Activated CD8-positive, alpha-beta T cell treated with anti-CD3 and anti-CD28 coated beads for 36 hours (primary cell): Measurements from ENCODE around the gene ARL16. TPM values are rescaled to one million over a fixed set of nuclear protein-coding genes. Genes with fewer than 3 reads are reported as not detected.

Experiments used
- ATAC-seq: fragments of 200-7000 bp; cut with Tn5 transposase; one replicate; pipeline ENCODE4 v1.10.0; 2021; ENCODE audit warnings: mild to moderate bottlenecking, moderate library complexity
- CTCF ChIA-PET: fragments of 350-600 bp; sonication (Branson Sonifier 250); formaldehyde crosslinking; loops from one replicate; lab custom pipeline; 2021; ENCODE audit warnings: antibody characterized with exemption; lab: Charles Lee
- POLR2A ChIA-PET: fragments of 350-600 bp; sonication (Branson Sonifier 250); formaldehyde crosslinking; loops from one replicate; lab custom pipeline; 2021; ENCODE audit warnings: antibody characterized with exemption; lab: Charles Lee
- DNase-seq: peaks from one replicate; pipeline ENCODE4 v3.0.0-alpha.2; 2020
- H3K27ac Mint-ChIP-seq: one replicate; pipeline ENCODE4 v1.8.0; 2021; ENCODE audit warnings: mild to moderate bottlenecking, mixed read lengths
- H3K27me3 Mint-ChIP-seq: one replicate; pipeline ENCODE4 v1.8.0; 2021; ENCODE audit warnings: mixed read lengths
- H3K36me3 Mint-ChIP-seq: one replicate; pipeline ENCODE4 v1.8.0; 2021; ENCODE audit warnings: low read depth, mixed read lengths
- H3K4me1 Mint-ChIP-seq: one replicate; pipeline ENCODE4 v1.8.0; 2021; ENCODE audit warnings: low read depth, mixed read lengths
- H3K4me3 Mint-ChIP-seq: one replicate; pipeline ENCODE4 v1.8.0; 2021; ENCODE audit warnings: mild to moderate bottlenecking, moderate library complexity, mixed read lengths
- H3K9me3 Mint-ChIP-seq: one replicate; pipeline ENCODE4 v1.8.0; 2021; ENCODE audit warnings: mixed read lengths
- intact Hi-C: fragments of 100-400 bp; cut with micrococcal nuclease; formaldehyde crosslinking; loops from one replicate; pipeline ENCODE4 v1.10.0; 2022
- total RNA-seq, 2 experiments: library from RNA; stranded (reverse); gene quantifications; one replicate each; pipeline ENCODE4 v1.2.3, GENCODE V29; 2021
- TF ChIP-seq, protein P1 (sequence below): fragments of 200-600 bp; IDR thresholded peaks from one replicate; pipeline ENCODE4 v1.8.0; 2022; ENCODE audit warnings: antibody characterized with exemption, mild to moderate bottlenecking

The ARL16 gene
- total RNA-seq, 2 experiments from 2014 or later: 22.3 to 23.5 TPM

DNA sequence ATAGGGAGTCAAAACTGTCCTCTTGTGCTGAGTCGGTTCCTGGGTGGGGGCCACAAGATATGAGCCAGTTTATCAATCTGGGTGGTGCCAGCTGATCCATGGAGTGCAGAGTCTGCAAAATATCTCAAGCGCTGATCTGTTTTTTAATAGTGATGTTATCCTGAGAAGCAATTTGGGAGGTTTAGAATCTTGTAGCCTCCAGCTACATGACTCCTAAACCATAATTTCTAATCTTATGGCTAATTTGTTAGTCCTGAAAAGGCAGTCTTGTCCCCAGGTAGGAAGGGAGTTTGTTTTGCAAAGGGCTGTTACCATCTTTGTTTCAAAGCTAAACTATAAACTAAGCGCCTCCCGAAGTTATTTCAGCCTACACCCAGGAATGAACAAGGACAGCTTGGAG lies 44.9 kb downstream of the ARL16 start:
- Mint-ChIP-seq H3K9me3 (no peaks in the 10 kb centered on the region), H3K27ac (peak overlapping the region; percentile 28), H3K4me3 (peak overlapping the region; percentile 39), H3K36me3 (peaks cover 4% of the 10 kb centered on the region), H3K27me3 (no peaks in the 10 kb centered on the region), H3K4me1 (peaks cover 15% of the 10 kb centered on the region)
- no peak for DNase-seq
- TF ChIP-seq, protein P1, sequence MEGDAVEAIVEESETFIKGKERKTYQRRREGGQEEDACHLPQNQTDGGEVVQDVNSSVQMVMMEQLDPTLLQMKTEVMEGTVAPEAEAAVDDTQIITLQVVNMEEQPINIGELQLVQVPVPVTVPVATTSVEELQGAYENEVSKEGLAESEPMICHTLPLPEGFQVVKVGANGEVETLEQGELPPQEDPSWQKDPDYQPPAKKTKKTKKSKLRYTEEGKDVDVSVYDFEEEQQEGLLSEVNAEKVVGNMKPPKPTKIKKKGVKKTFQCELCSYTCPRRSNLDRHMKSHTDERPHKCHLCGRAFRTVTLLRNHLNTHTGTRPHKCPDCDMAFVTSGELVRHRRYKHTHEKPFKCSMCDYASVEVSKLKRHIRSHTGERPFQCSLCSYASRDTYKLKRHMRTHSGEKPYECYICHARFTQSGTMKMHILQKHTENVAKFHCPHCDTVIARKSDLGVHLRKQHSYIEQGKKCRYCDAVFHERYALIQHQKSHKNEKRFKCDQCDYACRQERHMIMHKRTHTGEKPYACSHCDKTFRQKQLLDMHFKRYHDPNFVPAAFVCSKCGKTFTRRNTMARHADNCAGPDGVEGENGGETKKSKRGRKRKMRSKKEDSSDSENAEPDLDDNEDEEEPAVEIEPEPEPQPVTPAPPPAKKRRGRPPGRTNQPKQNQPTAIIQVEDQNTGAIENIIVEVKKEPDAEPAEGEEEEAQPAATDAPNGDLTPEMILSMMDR: no peak
- ChIA-PET CTCF (interaction anchor here (0.9 to 1.2 kb wide), 3 partner anchors 24 to 37 kb away, joined by 3 to 4 read pairs (median 4); no protein-coding TSS in a partner anchor), POLR2A (no interaction called here)
- intact Hi-C loops: no loop called here
- no peak for ATAC-seq

DNA sequence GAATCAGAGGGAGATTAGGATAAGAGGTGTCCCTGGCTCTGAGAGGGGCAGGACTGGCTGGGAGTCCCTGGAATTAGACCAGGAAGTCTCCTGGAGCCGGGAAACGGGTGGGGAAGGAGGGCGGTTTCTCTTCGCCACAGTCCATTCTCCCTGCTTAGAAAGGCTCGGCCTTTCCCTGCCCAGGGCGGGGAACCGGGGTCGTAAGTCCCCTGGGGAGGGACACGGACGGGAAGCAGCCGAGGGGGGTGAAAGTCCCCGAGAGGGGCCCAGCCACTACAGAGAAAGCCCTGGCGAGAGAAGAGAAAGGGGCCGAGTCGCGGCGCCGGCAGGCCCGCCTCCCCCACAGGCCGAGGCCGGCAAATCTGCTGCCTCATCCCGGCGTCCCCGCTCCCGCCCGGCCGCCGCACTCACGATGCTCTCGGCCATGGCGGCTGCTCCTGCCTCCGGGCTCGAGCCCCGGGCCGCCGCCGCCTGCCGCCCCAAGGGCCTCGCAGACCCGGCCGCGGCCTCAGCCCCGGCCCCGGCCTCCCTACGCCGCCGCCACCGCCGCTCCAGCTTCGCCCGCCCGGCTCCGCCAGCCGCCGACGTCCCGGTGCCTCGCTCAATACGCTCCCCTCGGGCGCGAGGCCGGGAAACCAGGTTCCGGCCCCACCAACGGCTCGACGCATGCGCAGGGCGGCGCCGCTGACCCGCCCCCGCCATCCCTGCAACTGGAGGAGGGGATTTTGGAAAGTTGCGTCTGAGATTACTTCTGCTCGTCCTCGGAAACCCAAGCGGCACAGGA lies 46.9 kb downstream of the ARL16 start, which contains the start of the genes NPLOC4 and TSPAN10:
Gene NPLOC4 (minus strand): TSS at position 608 of the 784 bp plus-strand sequence. CDS start 182 bp downstream, at position 426.
Gene TSPAN10 (plus strand): TSS at position 692 of the 784 bp plus-strand sequence. CDS start 5,217 bp downstream, outside the sequence.
- H3K36me3 Mint-ChIP-seq: peaks cover 9% of the 10 kb centered on the region

DNA sequence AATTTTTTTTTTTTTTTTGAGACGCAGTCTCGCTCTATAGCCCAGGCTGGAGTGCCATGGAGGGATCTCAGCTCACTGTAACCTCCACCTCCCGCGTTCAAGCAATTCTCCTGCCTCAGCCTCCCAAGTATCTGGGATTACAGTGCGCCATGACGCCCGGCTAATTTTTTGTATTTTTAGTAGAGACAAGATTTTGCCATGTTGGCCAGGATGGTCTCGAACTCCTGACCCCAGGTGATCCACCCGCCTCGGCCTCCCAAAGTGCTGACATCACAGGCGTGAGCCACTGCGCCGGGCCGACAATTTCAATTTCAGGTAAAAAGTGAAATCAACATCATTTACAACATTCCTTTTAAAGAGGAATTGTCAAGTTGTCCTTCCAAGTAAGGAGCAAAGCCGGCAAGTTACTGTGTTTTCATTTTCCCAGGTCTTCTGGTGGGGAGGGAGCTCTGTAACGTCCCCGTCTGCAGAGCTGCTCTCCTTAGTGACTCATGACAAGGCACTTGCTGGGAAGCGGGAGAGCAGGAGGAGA lies 47.6 kb downstream of the ARL16 start:
- ATAC-seq: peak; percentile 11
- POLR2A ChIA-PET: interaction anchor here (0.7 to 1.3 kb wide), 3 partner anchors 16 to 387 kb away, joined by 3 to 4 read pairs (median 3); no protein-coding TSS in a partner anchor
- Mint-ChIP-seq H3K4me1 (peaks cover 22% of the 10 kb centered on the region), H3K36me3 (peaks cover 14% of the 10 kb centered on the region), H3K27ac (peak overlapping the region; percentile 88), H3K9me3 (no peaks in the 10 kb centered on the region), H3K27me3 (no peaks in the 10 kb centered on the region), H3K4me3 (peak overlapping the region; percentile 94)
- DNase-seq: no peak
- CTCF ChIA-PET: interaction anchor here (0.5 to 1.4 kb wide), 2 partner anchors 35 to 61 kb away, joined by 3 to 5 read pairs; no protein-coding TSS in a partner anchor
- intact Hi-C loops: no loop called here
- TF ChIP-seq, protein P1: no peak

More for the DNA sequence above, 46.9 kb downstream of the ARL16 start, which contains the start of the genes NPLOC4 and TSPAN10:
- Mint-ChIP-seq H3K9me3 (no peaks in the 10 kb centered on the region), H3K27ac (peak within 1 kb of the TSS; percentile 88), H3K4me1 (peaks cover 22% of the 10 kb centered on the region), H3K27me3 (no peaks in the 10 kb centered on the region), H3K4me3 (peak within 1 kb of the TSS; percentile 94)
- TF ChIP-seq, protein P1: no peak
- intact Hi-C loops: no loop called here
- ATAC-seq (peak; percentile 91), DNase-seq (peak; percentile 80)
- CTCF ChIA-PET: interaction anchor here (0.6 kb wide), 1 partner anchor 35 kb away, joined by 3 read pairs; no protein-coding TSS in a partner anchor
- POLR2A ChIA-PET: interaction anchor here (1.2 to 1.7 kb wide), 3 partner anchors 10 to 26 kb away, joined by 3 to 6 read pairs (median 3); no protein-coding TSS in a partner anchor

DNA sequence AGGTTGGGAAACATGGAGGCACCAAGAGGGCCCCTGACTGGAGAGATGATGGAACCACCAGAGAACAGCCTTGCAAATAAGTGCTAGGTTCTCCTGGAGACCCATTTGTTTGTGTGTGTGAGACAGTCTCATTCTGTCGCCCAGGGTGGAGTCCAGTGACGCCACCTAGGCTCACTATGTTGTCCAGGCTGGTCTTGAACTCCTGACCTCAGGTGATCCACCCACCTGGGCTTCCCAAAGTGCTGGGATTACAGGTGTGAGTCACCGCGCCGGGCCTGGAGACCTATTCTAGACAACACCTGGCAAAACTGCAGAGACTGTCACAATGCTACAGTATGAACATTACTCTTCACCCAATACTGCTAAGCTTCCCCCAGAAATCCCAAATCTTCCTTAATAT lies 48.2 kb downstream of the ARL16 start:
- peak overlapping the region; percentile 94 for H3K4me3 Mint-ChIP-seq
- intact Hi-C loops: no loop called here
- ATAC-seq: no peak
- TF ChIP-seq, protein P1: no peak
- DNase-seq: no peak
- peaks cover 22% of the 10 kb centered on the region for H3K4me1 Mint-ChIP-seq
- H3K27me3 Mint-ChIP-seq: no peaks in the 10 kb centered on the region
- H3K9me3 Mint-ChIP-seq: no peaks in the 10 kb centered on the region
- H3K27ac Mint-ChIP-seq: peak overlapping the region; percentile 88
- POLR2A ChIA-PET: interaction anchor here (0.7 to 1.3 kb wide), 2 partner anchors 27 to 388 kb away, joined by 3 to 4 read pairs; no protein-coding TSS in a partner anchor
- H3K36me3 Mint-ChIP-seq: peaks cover 14% of the 10 kb centered on the region
- CTCF ChIA-PET: interaction anchor here (0.5 to 1.4 kb wide), 2 partner anchors 34 to 60 kb away, joined by 3 to 5 read pairs; no protein-coding TSS in a partner anchor
